ENCODE data around the gene LUC7L2.
"Not testable (repeated sequence)": the region's sequence is repeated elsewhere in the genome, so short reads cannot be mapped to it uniquely, and the experiment has no call there.

LUC7L2 gene

DNA sequence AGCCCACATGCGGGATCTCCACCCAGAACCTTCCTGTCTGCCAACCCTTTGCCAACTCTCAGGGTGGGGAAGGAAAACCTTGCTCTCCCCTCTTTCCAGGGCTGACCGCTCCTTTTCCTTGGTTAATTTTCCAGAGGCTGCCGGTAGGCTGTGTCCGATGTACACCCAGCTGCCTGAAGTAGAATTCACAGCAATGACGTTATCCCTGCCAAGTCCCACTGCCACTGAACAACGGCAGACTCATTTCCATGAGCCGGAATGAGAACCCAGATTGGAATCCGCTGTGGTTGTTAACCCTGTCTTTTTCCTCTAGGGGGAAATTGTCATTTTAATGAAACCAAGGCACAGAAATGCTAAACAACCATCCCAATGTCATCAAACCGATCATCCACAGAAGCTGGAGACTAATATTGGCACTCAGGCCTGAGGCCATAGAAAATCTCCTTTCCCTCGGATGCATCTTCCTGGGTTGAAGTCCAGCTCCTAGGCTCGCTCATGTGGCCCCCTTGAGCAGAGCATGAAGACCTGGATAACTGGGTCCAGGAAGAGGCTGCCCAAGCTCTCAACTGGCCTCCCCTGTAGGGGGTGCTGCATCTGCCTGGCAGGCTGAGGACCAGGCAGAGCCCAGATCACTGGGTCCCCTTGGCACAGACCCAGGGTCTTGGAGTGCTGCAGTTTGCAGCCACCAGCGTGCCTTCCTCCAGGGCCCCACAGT is 93.4 kb downstream of the LUC7L2 start:
- DNase-seq = no peak

DNA sequence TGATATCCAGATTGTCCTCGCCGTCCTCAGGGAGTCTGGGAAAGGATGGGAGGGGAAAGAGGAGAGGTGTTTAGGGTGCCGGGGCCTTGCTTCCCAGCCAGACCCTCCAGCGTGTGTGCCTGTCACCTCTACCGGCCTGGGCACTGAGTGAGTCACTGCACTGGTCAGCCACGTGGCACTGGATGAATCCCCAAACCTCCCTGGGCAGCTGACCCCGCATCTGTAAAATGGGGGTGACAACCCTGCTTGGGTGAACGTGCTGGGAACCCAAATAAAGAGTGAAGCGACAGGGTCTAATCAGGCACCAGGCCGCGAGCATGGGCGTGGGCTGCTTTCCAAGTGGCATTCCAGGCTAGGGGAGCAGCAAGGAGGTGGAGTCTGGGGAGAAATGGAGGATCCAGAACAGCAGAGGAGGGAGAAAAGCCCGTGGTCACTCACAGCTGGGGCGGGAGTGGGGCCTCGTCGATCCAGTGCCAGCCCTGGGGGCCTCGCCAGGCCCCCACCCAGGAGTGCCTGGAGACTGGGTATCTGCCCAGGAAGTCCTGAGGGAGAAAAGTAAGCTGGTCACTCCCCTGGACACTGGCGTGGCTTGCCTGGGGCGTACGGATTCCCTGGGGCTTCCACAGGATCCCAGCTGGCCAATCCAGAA is 94.1 kb downstream of the LUC7L2 start:
- no peak for DNase-seq

DNA sequence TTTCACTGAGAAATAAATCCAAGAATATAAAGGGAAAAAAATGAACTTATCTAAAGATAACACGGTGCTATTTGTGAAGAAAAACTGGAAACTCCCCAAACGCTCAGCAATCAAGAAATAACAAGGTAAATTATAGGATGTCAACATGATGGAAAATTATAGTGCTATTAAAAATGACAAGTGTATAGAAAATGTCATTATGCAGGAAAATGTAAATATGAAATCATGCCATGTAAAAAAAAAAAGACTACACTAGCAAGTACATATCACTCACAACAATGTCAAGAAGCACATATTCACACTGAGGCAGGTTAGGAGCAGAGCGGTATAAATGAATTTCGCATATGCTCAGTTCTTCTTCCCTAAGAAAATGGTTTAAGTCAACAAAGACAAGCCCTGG is 96.1 kb downstream of the LUC7L2 start:
- DNase-seq = no peak

DNA sequence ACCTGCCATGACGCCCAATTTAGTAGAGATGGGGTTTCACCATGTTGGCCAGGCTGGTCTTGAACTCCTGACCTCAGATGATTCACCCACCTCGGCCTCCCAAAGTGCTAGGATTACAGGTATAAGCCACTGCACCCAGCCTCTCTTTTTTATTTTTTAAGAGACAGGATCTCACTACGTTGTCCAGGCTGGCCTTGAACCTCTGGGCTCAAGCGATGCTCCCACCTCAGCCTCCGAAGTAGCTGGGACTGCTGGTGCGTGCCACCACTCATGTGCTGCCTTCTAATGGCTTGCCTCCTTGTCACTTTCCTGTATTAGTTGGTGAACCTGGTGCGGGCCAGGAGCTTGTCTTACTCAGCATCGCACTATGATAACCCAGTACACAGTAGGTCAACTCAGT is 96.8 kb downstream of the LUC7L2 start:
- DNase-seq = no peak

DNA sequence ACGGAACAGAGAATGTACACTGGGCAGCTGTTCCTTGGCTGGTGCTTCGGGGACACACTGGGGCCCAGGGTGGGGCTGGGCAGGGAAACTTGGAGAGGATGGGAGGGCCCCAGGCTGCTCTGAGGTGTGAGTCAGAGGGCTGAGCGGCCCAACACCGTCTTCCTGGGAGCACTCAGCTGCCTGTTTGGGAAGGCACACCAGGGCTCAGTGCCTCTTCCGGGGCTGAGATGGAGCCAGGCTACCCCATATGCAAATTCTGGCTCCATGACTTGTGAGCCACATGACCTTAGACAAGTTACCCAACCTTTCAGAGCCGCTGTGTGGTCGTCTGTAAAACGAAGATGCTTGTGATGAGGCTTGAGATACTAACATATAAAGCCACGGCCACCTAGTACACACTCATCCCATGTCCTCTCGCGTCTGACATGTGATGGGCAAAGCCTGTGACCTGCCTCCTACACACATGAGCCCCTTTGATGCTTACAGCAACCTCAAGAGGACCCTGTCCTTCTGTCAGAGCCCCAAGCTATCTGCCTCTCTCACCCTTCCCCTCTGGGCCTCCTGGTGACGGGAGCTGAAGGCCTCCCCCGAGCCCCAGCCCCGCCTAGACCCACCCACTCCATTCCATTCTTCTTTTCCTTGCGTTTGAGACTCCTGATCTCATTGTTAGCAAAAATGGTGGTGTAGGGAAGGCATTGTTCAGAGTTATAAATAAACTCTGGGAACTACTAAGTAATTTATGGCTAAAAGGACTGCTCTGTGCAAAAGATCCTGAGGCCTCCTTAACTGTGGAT is 97.7 kb downstream of the LUC7L2 start:
- no peak for DNase-seq

DNA sequence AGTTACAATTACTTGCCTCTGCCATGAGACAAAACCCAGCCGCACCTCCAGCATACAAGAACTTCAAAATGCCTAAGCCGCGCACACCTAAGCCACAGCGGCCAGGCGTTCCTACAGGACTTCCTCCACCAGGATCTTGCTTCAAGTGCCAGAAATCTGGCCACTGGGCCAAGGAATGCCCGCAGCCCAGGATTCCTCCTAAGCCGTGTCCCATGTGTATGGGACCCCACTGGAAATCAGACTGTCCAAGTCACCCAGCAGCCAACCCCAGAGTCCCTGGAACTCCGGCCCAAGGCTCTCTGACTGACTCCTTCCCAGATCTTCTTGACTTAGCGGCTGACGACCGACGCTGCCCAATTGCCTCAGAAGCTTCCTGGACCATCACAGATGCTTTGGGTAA is 103.7 kb downstream of the LUC7L2 start:
- not testable (repeated sequence) for DNase-seq

DNA sequence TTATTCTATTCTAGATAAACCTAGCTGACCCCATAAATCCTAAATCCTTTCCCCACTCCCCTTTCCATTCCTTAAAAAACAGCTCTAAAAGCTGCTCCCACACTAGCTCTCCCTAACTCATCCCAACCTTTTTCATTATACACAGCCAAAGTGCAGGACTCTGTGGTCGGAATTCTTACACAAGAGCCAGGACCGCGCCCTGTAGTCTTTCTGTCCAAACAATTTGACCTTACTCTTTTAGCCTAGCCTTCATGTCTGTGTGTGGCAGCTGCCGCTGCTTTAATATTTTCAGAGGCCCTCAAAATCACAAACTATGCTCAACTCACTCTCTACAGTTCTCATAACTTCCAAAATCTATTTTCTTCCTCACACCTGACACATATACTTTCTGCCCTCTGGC is 104.8 kb downstream of the LUC7L2 start:
- not testable (repeated sequence) for DNase-seq

DNA sequence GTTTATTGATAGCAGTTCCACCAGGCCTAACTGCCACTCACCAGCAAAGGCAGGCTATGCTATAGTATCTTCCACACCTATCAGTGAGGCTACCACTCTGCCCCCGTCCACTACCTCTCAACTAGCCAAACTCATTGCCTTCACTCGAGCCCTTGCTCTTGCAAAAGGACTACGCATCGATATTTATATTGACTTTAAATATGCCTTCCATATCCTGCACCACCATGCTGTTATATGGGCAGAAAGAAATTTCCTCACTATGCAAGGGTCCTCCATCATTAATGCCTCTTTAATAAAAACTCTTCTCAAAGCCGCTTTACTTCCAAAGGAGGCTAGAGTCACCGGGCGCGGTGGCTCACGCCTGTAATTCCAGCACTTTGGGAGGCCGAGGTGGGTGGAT is 105.4 kb downstream of the LUC7L2 start:
- not testable (repeated sequence) for DNase-seq

DNA sequence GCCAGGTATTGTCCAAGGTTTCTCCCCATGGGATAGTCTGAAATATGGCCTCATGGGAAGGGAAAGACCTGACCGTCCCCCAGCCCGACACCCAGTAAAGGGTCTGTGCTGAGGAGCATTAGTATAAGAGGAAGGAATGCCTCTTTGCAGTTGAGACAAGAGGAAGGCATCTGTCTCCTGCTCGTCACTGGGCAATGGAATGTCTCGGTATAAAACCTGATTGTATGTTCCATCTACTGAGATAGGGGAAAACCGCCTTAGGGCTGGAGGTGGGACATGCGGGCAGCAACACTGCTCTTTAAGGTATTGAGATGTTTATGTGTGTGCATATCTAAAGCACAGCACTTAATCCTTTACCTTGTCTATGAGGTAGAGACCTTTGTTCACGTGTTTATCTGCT is 108.0 kb downstream of the LUC7L2 start:
- DNase-seq = not testable (repeated sequence)

DNA sequence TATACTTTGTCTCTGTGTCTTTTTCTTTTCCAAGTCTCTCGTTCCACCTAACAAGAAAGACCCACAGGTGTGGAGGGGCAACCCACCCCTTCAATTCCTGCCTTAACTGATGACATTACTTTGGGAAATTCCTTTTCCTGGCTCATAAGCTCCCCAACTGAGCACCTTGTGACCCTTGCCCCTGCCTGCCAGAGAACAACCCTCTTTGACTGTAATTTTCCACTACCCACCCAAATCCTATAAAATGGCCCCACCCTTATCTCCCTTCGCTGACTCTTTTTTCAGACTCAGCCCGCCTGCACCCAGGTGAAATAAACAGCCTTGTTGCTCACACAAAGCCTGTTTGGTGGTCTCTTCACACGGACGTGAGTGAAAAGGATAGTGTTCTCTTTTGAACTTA is 108.6 kb downstream of the LUC7L2 start:
- DNase-seq = not testable (repeated sequence)

DNA sequence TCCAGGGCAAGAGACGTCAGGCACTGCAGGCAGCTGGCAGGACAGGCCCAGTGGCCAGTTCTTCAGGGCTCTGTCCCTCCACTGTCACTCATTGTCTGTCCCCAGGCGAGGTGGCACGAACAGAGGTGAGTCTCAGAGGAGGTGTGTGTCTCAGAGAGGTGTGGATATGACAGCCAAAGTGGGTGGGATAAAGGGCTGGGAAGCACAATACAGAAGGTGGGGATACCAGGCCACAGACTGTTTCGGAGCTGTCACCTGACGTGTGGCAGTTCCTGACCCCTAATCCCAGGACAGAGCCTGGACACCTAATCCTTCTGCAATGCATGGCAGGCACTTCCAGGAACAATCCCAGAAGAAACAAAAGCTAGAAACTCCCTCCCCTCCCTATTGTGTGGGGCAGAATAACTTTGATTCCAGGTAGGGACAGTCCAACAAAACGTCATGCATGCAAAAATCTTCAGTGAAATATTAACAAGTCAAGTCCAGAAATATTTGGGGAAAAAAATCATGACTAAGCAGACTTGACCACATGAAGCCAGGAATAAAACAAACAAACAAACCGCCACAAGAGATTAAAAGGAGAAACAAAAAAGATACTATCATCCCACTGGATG is 112.2 kb downstream of the LUC7L2 start:
- no peak for DNase-seq
